Liver (tissue), 9 donors: ENCODE data around the gene PNPLA3. TPM values are rescaled to one million over a fixed set of nuclear protein-coding genes. Genes with fewer than 3 reads are reported as not detected.
A peak's percentile ranks its signal among the peaks of the same experiment; 100 is the strongest.

Experiments used
- DNase-seq: peaks from one replicate; pipeline ENCODE4 v3.0.0-alpha.2; 2017; ENCODE audit warnings: low spot score
- H3K27ac ChIP-seq, 2 donors: one replicate each; pipeline ENCODE4 v1.7.0; 2013; ENCODE audit warnings: inconsistent platforms in 2 of 2, low read length in 2 of 2, control low read depth in 1 of 2, low read depth in 1 of 2, mild to moderate bottlenecking in 1 of 2
- H3K27me3 ChIP-seq, 4 donors: one replicate each; pipeline versions ENCODE4 v1.6.1 to v1.7.0; 2013; ENCODE audit warnings: low read length in 3 of 4, inconsistent platforms in 1 of 4, mild to moderate bottlenecking in 1 of 4, moderate library complexity in 1 of 4; ENCODE audit not compliant: control insufficient read depth in 4 of 4, insufficient read depth in 4 of 4
- H3K36me3 ChIP-seq, 4 donors: one replicate each; pipeline versions ENCODE4 v1.6.1 to v1.7.0; 2013; ENCODE audit warnings: low read length in 3 of 4, mild to moderate bottlenecking in 3 of 4, low read depth in 1 of 4, moderate library complexity in 1 of 4; ENCODE audit not compliant: control insufficient read depth in 4 of 4, insufficient read depth in 3 of 4
- H3K4me1 ChIP-seq, 4 donors: one replicate each; pipeline versions ENCODE4 v1.6.1 to v1.7.0; 2013; ENCODE audit warnings: low read length in 3 of 4, mild to moderate bottlenecking in 3 of 4, moderate library complexity in 1 of 4; ENCODE audit not compliant: control insufficient read depth in 4 of 4, insufficient read depth in 4 of 4
- H3K4me3 ChIP-seq, 3 donors: one replicate each; pipeline versions ENCODE4 v1.6.1 to v1.7.0; 2013; ENCODE audit warnings: low read length in 3 of 3, control low read depth in 1 of 3, low read depth in 1 of 3, mild to moderate bottlenecking in 1 of 3
- H3K9ac ChIP-seq, 2 donors: one replicate each; pipeline ENCODE4 v1.7.0; 2013; ENCODE audit warnings: low read length in 2 of 2, mild to moderate bottlenecking in 2 of 2, moderate library complexity in 2 of 2, control low read depth in 1 of 2, low read depth in 1 of 2
- H3K9me3 ChIP-seq, 4 donors: one replicate each; pipeline versions ENCODE4 v1.6.1 to v1.7.0; 2013; ENCODE audit warnings: low read length in 3 of 4; ENCODE audit not compliant: control insufficient read depth in 4 of 4
- CTCF ChIP-seq: fragments of 150-350 bp; IDR thresholded peaks from 2 replicates; pipeline ENCODE4 v1.5.1; 2017; ENCODE audit warnings: improper control_type of control experiment, low read depth, low read length; ENCODE audit not compliant: missing input control
- EGR1 ChIP-seq, 2 donors: IDR thresholded peaks; 2 replicates each; pipeline ENCODE4 v1.6.1; 2016 to 2018; ENCODE audit warnings: antibody characterized with exemption in 2 of 2, low read depth in 2 of 2
- FOXA1 ChIP-seq: IDR thresholded peaks from 2 replicates; pipeline ENCODE4 v1.6.1; 2016; ENCODE audit warnings: antibody characterized with exemption
- FOXA2 ChIP-seq: IDR thresholded peaks from 2 replicates; pipeline ENCODE4 v1.6.1; 2016; ENCODE audit warnings: antibody characterized with exemption
- GABPA ChIP-seq, 2 donors: IDR thresholded peaks in 1 of 2; conservative IDR thresholded peaks in 1 of 2; 2 replicates each; pipeline ENCODE4 v1.6.1; 2016; ENCODE audit warnings: antibody characterized with exemption in 2 of 2, mild to moderate bottlenecking in 1 of 2, moderate library complexity in 1 of 2
- HNF4A ChIP-seq, 2 donors: conservative IDR thresholded peaks; 2 replicates each; pipeline ENCODE4 v1.6.1; 2016; ENCODE audit warnings: antibody characterized with exemption in 2 of 2, mild to moderate bottlenecking in 2 of 2
- HNF4G ChIP-seq: IDR thresholded peaks from 2 replicates; pipeline ENCODE4 v1.6.1; 2016; ENCODE audit warnings: antibody characterized with exemption
- JUND ChIP-seq, 2 donors: IDR thresholded peaks; 2 replicates each; pipeline ENCODE4 v1.6.1; 2016; ENCODE audit warnings: antibody characterized with exemption in 2 of 2
- NR2F2 ChIP-seq: IDR thresholded peaks from 2 replicates; pipeline ENCODE4 v1.6.1; 2016; ENCODE audit warnings: antibody characterized with exemption
- RAD21 ChIP-seq, 2 donors: IDR thresholded peaks; 2 replicates each; pipeline ENCODE4 v1.6.1; 2016; ENCODE audit warnings: antibody characterized with exemption in 2 of 2, mild to moderate bottlenecking in 2 of 2
- REST ChIP-seq: IDR thresholded peaks from 2 replicates; pipeline ENCODE4 v1.6.1; 2016; ENCODE audit warnings: antibody characterized with exemption, mild to moderate bottlenecking
- RXRA ChIP-seq, 2 donors: IDR thresholded peaks; 2 replicates each; pipeline ENCODE4 v1.6.1; 2017 to 2018; ENCODE audit warnings: antibody characterized with exemption in 2 of 2, mild to moderate bottlenecking in 1 of 2
- SP1 ChIP-seq: IDR thresholded peaks from 2 replicates; pipeline ENCODE4 v1.6.1; 2018; ENCODE audit warnings: antibody characterized with exemption, mild to moderate bottlenecking
- TAF1 ChIP-seq: conservative IDR thresholded peaks from 2 replicates; pipeline ENCODE4 v1.6.1; 2016; ENCODE audit warnings: antibody characterized with exemption, mild to moderate bottlenecking
- YY1 ChIP-seq: IDR thresholded peaks from 2 replicates; pipeline ENCODE4 v1.6.1; 2016; ENCODE audit warnings: antibody characterized with exemption, mild to moderate bottlenecking
- WGBS: extraction: QIAGEN DNeasy Blood & Tissue Kit; methylation state at CpG from one replicate; pipeline ENCODE4 v1.1.7; 2013; 5-methylcytosine and 5-hydroxymethylcytosine counted together
- polyA plus RNA-seq, 2 donors: library from polyadenylated mRNA; stranded (reverse) in 1 of 2; unstranded in 1 of 2; fragments of 200-250 nt in 1 of 2; fragments of >200 nt in 1 of 2; fragmentation: Nextera tagmentation in 1 of 2; extraction: Ambion mirVana in 1 of 2; gene quantifications; one replicate each; pipeline versions ENCODE4 v1.2.1 to v1.2.3, GENCODE V29; 2013 to 2015
- total RNA-seq, 2 donors: library from RNA; depleted of rRNA; stranded (reverse); fragments of >200 nt; gene quantifications; one replicate each; pipeline ENCODE4 v1.2.3, GENCODE V29; 2014
- TF ChIP-seq, protein P1 (sequence below): IDR thresholded peaks from 2 replicates; pipeline ENCODE4 v1.6.1; 2016; ENCODE audit warnings: antibody characterized with exemption
- TF ChIP-seq, protein P2 (sequence below): IDR thresholded peaks from 2 replicates; pipeline ENCODE4 v1.6.1; 2016; ENCODE audit warnings: antibody characterized with exemption
- TF ChIP-seq, protein P3 (sequence below): IDR thresholded peaks from 2 replicates; pipeline ENCODE4 v1.6.1; 2016; ENCODE audit warnings: antibody characterized with exemption
- donor health status: healthy.
- donor health status: healthy.
- donor health status: healthy.
- donor health status: healthy.
- donor health status: healthy.

The PNPLA3 gene
- total and polyA plus RNA-seq, 4 donors = 15.9 to 59.1 (median 24.8) TPM

- H3K4me1 ChIP-seq = no peaks in the 10 kb centered on the region
- no peak for TF ChIP-seq HNF4G
- H3K4me3 ChIP-seq = no peak overlapping the region
- H3K36me3 ChIP-seq = peaks cover 10 to 53% (median 35%) of the 10 kb centered on the region in 4 donors
- H3K27ac ChIP-seq = no peak overlapping the region
- H3K9ac ChIP-seq = no peak overlapping the region
- no peaks in the 10 kb centered on the region for H3K9me3 ChIP-seq
- no peaks in the 10 kb centered on the region for H3K27me3 ChIP-seq
- no peak for DNase-seq
- WGBS = 96% methylated on average over 15 of the region's 15 CpGs
Measured at GRCh38 chr22:43995057-43995685, 71.6 kb downstream of the PNPLA3 start.

- Histone ChIP-seq H3K4me3 (peak overlapping the region in 1 of 3 donors; percentile 4), H3K36me3 (peaks cover 9 to 46% (median 31%) of the 10 kb centered on the region in 4 donors), H3K9ac (no peak overlapping the region), H3K27ac (no peak overlapping the region), H3K27me3 (no peaks in the 10 kb centered on the region), H3K4me1 (no peaks in the 10 kb centered on the region), H3K9me3 (no peaks in the 10 kb centered on the region)
- no peak for DNase-seq
- WGBS = 79% methylated on average over 10 of the region's 10 CpGs
- TF ChIP-seq RAD21 (IDR thresholded peaks at IDR 0.05) = no peak
- TF ChIP-seq, protein P1, sequence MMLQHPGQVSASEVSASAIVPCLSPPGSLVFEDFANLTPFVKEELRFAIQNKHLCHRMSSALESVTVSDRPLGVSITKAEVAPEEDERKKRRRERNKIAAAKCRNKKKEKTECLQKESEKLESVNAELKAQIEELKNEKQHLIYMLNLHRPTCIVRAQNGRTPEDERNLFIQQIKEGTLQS = no peak
- no peak for TF ChIP-seq FOXA1
- TF ChIP-seq, protein P2, sequence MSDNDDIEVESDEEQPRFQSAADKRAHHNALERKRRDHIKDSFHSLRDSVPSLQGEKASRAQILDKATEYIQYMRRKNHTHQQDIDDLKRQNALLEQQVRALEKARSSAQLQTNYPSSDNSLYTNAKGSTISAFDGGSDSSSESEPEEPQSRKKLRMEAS = no peak
- TF ChIP-seq HNF4A (conservative IDR thresholded peaks at IDR 0.05) = no peak
- TF ChIP-seq CTCF = no peak
- TF ChIP-seq, protein P3, sequence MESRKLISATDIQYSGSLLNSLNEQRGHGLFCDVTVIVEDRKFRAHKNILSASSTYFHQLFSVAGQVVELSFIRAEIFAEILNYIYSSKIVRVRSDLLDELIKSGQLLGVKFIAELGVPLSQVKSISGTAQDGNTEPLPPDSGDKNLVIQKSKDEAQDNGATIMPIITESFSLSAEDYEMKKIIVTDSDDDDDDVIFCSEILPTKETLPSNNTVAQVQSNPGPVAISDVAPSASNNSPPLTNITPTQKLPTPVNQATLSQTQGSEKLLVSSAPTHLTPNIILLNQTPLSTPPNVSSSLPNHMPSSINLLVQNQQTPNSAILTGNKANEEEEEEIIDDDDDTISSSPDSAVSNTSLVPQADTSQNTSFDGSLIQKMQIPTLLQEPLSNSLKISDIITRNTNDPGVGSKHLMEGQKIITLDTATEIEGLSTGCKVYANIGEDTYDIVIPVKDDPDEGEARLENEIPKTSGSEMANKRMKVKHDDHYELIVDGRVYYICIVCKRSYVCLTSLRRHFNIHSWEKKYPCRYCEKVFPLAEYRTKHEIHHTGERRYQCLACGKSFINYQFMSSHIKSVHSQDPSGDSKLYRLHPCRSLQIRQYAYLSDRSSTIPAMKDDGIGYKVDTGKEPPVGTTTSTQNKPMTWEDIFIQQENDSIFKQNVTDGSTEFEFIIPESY = no peak
- TF ChIP-seq FOXA2 = no peak
- no peak for TF ChIP-seq JUND (IDR thresholded peaks at IDR 0.05)
- no peak for TF ChIP-seq GABPA (IDR thresholded peaks at IDR 0.05 in 1 of 2, conservative IDR thresholded peaks at IDR 0.05 in 1 of 2)
- TF ChIP-seq EGR1 (IDR thresholded peaks at IDR 0.05; ENCODE audit: low read depth in 2 of 2) = no peak
- TF ChIP-seq HNF4G = no peak
- no peak for TF ChIP-seq REST
- no peak for TF ChIP-seq RXRA (IDR thresholded peaks at IDR 0.05)
- no peak for TF ChIP-seq NR2F2
- no peak for TF ChIP-seq SP1
- TF ChIP-seq YY1 = no peak
- no peak for TF ChIP-seq TAF1
Measured at GRCh38 chr22:43995798-43996169, 72.2 kb downstream of the PNPLA3 start.
